Sigmoid colon (tissue), 4 donors: ENCODE data around the gene NKIRAS1.

Experiments
- EP300 ChIP-seq, 4 donors: sonication (generic); formaldehyde crosslinking; IDR thresholded peaks; one replicate each; pipeline ENCODE4 v1.6.1; 2017; ENCODE audit warnings: antibody characterized with exemption in 4 of 4
- POLR2A ChIP-seq, 2 donors: fragments of 450-650 bp; IDR thresholded peaks; one replicate each; pipeline ENCODE4 v1.6.1; 2016; ENCODE audit warnings: antibody characterized with exemption in 2 of 2, mild to moderate bottlenecking in 2 of 2, moderate library complexity in 2 of 2
- POLR2AphosphoS5 ChIP-seq, 4 donors: sonication (generic); formaldehyde crosslinking; IDR thresholded peaks; one replicate each; pipeline ENCODE4 v1.6.1; 2017; ENCODE audit warnings: antibody characterized with exemption in 4 of 4
- TF ChIP-seq, protein P1 (sequence below), 4 experiments: fragments of 450-650 bp in 3 of 4; fragments of 200-600 bp in 1 of 4; IDR thresholded peaks; one replicate each; pipeline ENCODE4 v1.5.1; 2016 to 2019; ENCODE audit warnings: antibody characterized with exemption in 4 of 4, mild to moderate bottlenecking in 3 of 4, moderate library complexity in 2 of 4

DNA sequence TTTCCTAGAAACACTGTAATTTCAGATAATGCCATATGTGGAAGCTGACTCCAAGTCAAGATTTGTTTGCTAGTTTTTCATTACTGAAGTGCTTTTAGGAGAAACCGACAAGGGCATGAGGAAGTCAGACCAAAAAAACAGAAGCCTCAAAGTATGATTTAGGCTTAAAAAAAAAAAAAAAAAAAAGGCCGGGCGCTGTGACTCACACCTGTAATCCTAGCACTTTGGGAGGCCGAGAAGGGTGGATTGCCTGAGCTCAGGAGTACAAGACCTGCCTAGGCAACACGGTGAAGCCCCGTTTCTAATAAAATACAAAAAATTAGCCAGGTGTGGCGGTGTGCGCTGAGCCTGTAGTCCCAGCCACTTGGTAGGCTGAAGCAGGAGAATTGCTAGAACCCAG lies 11.7 kb upstream of the NKIRAS1 start:
- TF ChIP-seq, protein P1, sequence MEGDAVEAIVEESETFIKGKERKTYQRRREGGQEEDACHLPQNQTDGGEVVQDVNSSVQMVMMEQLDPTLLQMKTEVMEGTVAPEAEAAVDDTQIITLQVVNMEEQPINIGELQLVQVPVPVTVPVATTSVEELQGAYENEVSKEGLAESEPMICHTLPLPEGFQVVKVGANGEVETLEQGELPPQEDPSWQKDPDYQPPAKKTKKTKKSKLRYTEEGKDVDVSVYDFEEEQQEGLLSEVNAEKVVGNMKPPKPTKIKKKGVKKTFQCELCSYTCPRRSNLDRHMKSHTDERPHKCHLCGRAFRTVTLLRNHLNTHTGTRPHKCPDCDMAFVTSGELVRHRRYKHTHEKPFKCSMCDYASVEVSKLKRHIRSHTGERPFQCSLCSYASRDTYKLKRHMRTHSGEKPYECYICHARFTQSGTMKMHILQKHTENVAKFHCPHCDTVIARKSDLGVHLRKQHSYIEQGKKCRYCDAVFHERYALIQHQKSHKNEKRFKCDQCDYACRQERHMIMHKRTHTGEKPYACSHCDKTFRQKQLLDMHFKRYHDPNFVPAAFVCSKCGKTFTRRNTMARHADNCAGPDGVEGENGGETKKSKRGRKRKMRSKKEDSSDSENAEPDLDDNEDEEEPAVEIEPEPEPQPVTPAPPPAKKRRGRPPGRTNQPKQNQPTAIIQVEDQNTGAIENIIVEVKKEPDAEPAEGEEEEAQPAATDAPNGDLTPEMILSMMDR (IDR thresholded peaks at IDR 0.05), result no peak
- TF ChIP-seq EP300 (IDR thresholded peaks at IDR 0.05) (no peak), POLR2A (IDR thresholded peaks at IDR 0.05) (no peak), POLR2AphosphoS5 (IDR thresholded peaks at IDR 0.05) (no peak)
